NCI-H510A treated with DMSO at 0.1 percent for 48 hours (cell line): ENCODE measurements around the gene GALNT16.
"Not testable (repeated sequence)": the region's sequence is repeated elsewhere in the genome, so short reads cannot be mapped to it uniquely, and the experiment has no call there.

Source experiments
- DNase-seq: peaks from one replicate; lab custom pipeline; 2025; lab: John Stamatoyannopoulos, UW

Gene GALNT16

GRCh38 chr14:69364378-69364777, 104.4 kb downstream of the GALNT16 start:
- no peak for DNase-seq

- DNase-seq, result no peak
Measured at GRCh38 chr14:69366069-69366468, 106.1 kb downstream of the GALNT16 start.

GRCh38 chr14:69366761-69367160, 106.8 kb downstream of the GALNT16 start:
- DNase-seq, result no peak

- DNase-seq, result no peak
Measured at GRCh38 chr14:69368381-69368780, 108.4 kb downstream of the GALNT16 start.

GRCh38 chr14:69370061-69370460, 110.1 kb downstream of the GALNT16 start:
- no peak for DNase-seq

- no peak for DNase-seq
Measured at GRCh38 chr14:69372146-69372545, 112.2 kb downstream of the GALNT16 start.

GRCh38 chr14:69373104-69373503, 113.1 kb downstream of the GALNT16 start:
- DNase-seq, result no peak

GRCh38 chr14:69374235-69374634, 114.3 kb downstream of the GALNT16 start:
- no peak for DNase-seq

GRCh38 chr14:69375182-69375581, 115.2 kb downstream of the GALNT16 start:
- no peak for DNase-seq

- DNase-seq, result no peak
Measured at GRCh38 chr14:69375722-69376121, 115.8 kb downstream of the GALNT16 start.

GRCh38 chr14:69376439-69376838, 116.5 kb downstream of the GALNT16 start:
- no peak for DNase-seq

GRCh38 chr14:69378274-69378673, 118.3 kb downstream of the GALNT16 start:
- no peak for DNase-seq

GRCh38 chr14:69387311-69387710, 127.4 kb downstream of the GALNT16 start:
- DNase-seq, result no peak

- not testable (repeated sequence) for DNase-seq
Measured at GRCh38 chr14:69391400-69391799, 131.4 kb downstream of the GALNT16 start.

GRCh38 chr14:69392481-69392880, 132.5 kb downstream of the GALNT16 start:
- no peak for DNase-seq

- DNase-seq, result no peak
Measured at GRCh38 chr14:69395929-69396328, 136.0 kb downstream of the GALNT16 start.

GRCh38 chr14:69398053-69398817, 138.3 kb downstream of the GALNT16 start, which contains the start of the genes ERH and SLC39A9:
ERH (minus strand) TSS chr14:69398299; CDS start chr14:69398233, 66 bp downstream.
SLC39A9 (plus strand) TSS chr14:69398692; CDS start chr14:69399370, 678 bp downstream.
- DNase-seq, result peak; percentile 99

GRCh38 chr14:69398818-69399210, 138.9 kb downstream of the GALNT16 start:
- DNase-seq, result no peak

- no peak for DNase-seq
Measured at GRCh38 chr14:69399750-69400149, 139.8 kb downstream of the GALNT16 start.

- no peak for DNase-seq
Measured at GRCh38 chr14:69400154-69400553, 140.2 kb downstream of the GALNT16 start.

- DNase-seq, result no peak
Measured at GRCh38 chr14:69401841-69402240, 141.9 kb downstream of the GALNT16 start.

GRCh38 chr14:69404478-69404877, 144.5 kb downstream of the GALNT16 start:
- DNase-seq, result no peak

- no peak for DNase-seq
Measured at GRCh38 chr14:69404883-69405282, 144.9 kb downstream of the GALNT16 start.

- no peak for DNase-seq
Measured at GRCh38 chr14:69405762-69406161, 145.8 kb downstream of the GALNT16 start.
